ENCODE results near the gene TTPAL.

Gene TTPAL

DNA sequence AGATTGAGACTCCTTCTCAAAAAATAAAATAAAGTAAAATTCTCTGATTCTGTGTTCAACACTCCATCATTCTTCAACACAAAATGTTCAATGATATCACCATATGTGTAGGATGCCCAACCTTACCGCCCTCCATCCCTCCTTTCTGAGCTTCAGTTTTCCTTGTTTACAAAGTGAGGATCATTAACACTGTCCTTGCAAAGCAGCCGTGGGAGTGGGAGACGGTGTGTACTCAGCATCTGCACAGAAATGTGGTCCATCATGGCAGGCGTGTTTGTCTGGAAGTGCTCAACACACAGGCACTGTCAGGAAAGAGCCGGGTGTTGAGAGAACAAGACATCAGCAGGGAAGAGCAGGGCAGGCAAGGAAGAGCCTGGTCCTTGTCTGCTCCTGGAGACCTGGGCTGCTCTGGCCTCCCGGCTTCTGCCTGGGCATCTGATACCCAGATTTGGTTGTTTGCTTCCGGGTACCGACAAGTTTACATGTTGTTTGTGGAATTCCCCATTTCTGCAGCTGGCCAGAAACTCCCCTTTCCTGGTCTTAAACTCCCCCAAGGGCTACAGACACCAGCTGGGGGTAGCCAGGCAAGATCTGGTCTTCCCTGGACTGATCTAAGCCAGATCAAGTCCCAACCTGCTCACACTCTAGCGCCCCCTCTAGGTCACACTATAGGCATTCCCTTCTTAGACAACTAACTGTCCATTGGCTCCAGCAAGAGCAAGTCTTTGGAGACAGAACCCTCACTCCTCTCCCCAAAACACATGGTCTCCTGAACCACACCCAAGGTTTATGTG, 26.7 kb upstream of the TTPAL start:
- Histone ChIP-seq H3K4me3 (ENCODE audit: low read depth, low read length) (no peak overlapping the region), H3K4me1 (ENCODE audit: control insufficient read depth, insufficient read depth, low read length) (no peaks in the 10 kb centered on the region), H3K9me3 (ENCODE audit: control insufficient read depth, insufficient read depth, low read depth, low read length) (no peaks in the 10 kb centered on the region), H3K27ac (ENCODE audit: extremely low read depth, low read depth, low read length) (no peak overlapping the region), H3K36me3 (ENCODE audit: control insufficient read depth in 2 of 2, insufficient read depth in 1 of 2, low read length in 2 of 2) (no peaks in the 10 kb centered on the region)
- TF ChIP-seq, protein P1, sequence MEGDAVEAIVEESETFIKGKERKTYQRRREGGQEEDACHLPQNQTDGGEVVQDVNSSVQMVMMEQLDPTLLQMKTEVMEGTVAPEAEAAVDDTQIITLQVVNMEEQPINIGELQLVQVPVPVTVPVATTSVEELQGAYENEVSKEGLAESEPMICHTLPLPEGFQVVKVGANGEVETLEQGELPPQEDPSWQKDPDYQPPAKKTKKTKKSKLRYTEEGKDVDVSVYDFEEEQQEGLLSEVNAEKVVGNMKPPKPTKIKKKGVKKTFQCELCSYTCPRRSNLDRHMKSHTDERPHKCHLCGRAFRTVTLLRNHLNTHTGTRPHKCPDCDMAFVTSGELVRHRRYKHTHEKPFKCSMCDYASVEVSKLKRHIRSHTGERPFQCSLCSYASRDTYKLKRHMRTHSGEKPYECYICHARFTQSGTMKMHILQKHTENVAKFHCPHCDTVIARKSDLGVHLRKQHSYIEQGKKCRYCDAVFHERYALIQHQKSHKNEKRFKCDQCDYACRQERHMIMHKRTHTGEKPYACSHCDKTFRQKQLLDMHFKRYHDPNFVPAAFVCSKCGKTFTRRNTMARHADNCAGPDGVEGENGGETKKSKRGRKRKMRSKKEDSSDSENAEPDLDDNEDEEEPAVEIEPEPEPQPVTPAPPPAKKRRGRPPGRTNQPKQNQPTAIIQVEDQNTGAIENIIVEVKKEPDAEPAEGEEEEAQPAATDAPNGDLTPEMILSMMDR (tag by site-specific recombination; IDR thresholded peaks at IDR 0.05), result 0 out of 2 replicates have a peak, but pooled peaks have one; percentile 31
- TF ChIP-seq, protein P2, sequence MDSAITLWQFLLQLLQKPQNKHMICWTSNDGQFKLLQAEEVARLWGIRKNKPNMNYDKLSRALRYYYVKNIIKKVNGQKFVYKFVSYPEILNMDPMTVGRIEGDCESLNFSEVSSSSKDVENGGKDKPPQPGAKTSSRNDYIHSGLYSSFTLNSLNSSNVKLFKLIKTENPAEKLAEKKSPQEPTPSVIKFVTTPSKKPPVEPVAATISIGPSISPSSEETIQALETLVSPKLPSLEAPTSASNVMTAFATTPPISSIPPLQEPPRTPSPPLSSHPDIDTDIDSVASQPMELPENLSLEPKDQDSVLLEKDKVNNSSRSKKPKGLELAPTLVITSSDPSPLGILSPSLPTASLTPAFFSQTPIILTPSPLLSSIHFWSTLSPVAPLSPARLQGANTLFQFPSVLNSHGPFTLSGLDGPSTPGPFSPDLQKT (IDR thresholded peaks at IDR 0.05; ENCODE audit: borderline replicate concordance, low read depth, low read length), result no peak
- TF ChIP-seq EGR2 (tag by site-specific recombination; IDR thresholded peaks at IDR 0.05; ENCODE audit: low read depth) (peak; percentile 29; the same call in 1 of the 2 replicates), ZNF211 (tag by site-specific recombination; IDR thresholded peaks at IDR 0.05; ENCODE audit: low read depth) (no peak), ZFHX2 (tag by site-specific recombination; conservative IDR thresholded peaks at IDR 0.05) (0 out of 2 replicates have a peak, but pooled peaks have one; percentile 29)
- ChIA-PET CTCF (interaction anchor here (0.6 to 2.4 kb wide), 6 partner anchors 11 to 169 kb away, joined by 3 to 11 read pairs (median 4); no protein-coding TSS in a partner anchor), POLR2A (interaction anchor here (1.3 kb wide), 1 partner anchor 26 kb away, joined by 3 read pairs; the partner anchor contains the start of gene TTPAL)

DNA sequence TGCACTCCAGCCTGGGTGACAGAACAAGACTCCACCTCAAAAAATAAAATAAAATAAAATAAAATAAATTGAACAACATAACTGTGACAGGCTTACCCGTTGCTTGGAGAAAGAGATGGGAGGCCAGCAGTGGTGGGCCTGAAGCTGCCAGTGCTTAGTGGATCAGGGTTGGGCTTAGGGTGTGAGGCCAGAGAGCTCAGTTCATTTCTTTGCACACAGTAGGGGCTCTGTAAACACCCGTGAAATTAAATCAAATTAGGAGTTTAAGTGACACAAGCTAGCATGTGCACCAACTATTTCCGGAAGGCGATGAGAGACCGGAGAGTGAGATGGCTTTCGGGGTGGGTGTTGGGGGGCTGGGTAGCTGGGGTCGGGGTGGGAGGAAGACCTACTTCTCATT, 25.8 kb upstream of the TTPAL start:
- Histone ChIP-seq H3K36me3 (ENCODE audit: control insufficient read depth in 2 of 2, insufficient read depth in 1 of 2, low read length in 2 of 2) (no peaks in the 10 kb centered on the region), H3K27ac (ENCODE audit: extremely low read depth, low read depth, low read length) (no peak overlapping the region), H3K4me3 (ENCODE audit: low read depth, low read length) (no peak overlapping the region), H3K4me1 (ENCODE audit: control insufficient read depth, insufficient read depth, low read length) (no peaks in the 10 kb centered on the region), H3K9me3 (ENCODE audit: control insufficient read depth, insufficient read depth, low read depth, low read length) (no peaks in the 10 kb centered on the region)
- ChIA-PET POLR2A (interaction anchor here (1.3 kb wide), 1 partner anchor 26 kb away, joined by 3 read pairs; the partner anchor contains the start of gene TTPAL), CTCF (interaction anchor here (0.7 to 2.4 kb wide), 9 partner anchors 10 to 231 kb away, joined by 3 to 11 read pairs (median 4); no protein-coding TSS in a partner anchor)
- TF ChIP-seq ZXDB (tag by site-specific recombination; IDR thresholded peaks at IDR 0.05), result no peak
- no peak for TF ChIP-seq KLF9 (tag by site-specific recombination; IDR thresholded peaks at IDR 0.05; ENCODE audit: low read depth)
- TF ChIP-seq ZNF341 (tag by site-specific recombination; IDR thresholded peaks at IDR 0.05; ENCODE audit: low read depth), result no peak
- TF ChIP-seq RBAK (tag by site-specific recombination; IDR thresholded peaks at IDR 0.05), result no peak
- no peak for TF ChIP-seq GLI2 (tag by site-specific recombination; IDR thresholded peaks at IDR 0.05; ENCODE audit: borderline replicate concordance, low read depth)
- TF ChIP-seq, protein P3, sequence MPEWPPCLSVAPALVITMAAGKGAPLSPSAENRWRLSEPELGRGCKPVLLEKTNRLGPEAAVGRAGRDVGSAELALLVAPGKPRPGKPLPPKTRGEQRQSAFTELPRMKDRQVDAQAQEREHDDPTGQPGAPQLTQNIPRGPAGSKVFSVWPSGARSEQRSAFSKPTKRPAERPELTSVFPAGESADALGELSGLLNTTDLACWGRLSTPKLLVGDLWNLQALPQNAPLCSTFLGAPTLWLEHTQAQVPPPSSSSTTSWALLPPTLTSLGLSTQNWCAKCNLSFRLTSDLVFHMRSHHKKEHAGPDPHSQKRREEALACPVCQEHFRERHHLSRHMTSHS (tag by site-specific recombination; IDR thresholded peaks at IDR 0.05), result no peak
- TF ChIP-seq, protein P4, sequence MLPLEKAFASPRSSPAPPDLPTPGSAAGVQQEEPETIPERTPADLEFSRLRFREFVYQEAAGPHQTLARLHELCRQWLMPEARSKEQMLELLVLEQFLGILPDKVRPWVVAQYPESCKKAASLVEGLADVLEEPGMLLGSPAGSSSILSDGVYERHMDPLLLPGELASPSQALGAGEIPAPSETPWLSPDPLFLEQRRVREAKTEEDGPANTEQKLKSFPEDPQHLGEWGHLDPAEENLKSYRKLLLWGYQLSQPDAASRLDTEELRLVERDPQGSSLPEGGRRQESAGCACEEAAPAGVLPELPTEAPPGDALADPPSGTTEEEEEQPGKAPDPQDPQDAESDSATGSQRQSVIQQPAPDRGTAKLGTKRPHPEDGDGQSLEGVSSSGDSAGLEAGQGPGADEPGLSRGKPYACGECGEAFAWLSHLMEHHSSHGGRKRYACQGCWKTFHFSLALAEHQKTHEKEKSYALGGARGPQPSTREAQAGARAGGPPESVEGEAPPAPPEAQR (tag by site-specific recombination; IDR thresholded peaks at IDR 0.05), result no peak
- no peak for TF ChIP-seq ZNF2 (tag by site-specific recombination; IDR thresholded peaks at IDR 0.05)
- no peak for TF ChIP-seq ZFP69B (tag by site-specific recombination; IDR thresholded peaks at IDR 0.05)
- no peak for TF ChIP-seq OVOL3 (tag by site-specific recombination; IDR thresholded peaks at IDR 0.05)
- TF ChIP-seq, protein P5, sequence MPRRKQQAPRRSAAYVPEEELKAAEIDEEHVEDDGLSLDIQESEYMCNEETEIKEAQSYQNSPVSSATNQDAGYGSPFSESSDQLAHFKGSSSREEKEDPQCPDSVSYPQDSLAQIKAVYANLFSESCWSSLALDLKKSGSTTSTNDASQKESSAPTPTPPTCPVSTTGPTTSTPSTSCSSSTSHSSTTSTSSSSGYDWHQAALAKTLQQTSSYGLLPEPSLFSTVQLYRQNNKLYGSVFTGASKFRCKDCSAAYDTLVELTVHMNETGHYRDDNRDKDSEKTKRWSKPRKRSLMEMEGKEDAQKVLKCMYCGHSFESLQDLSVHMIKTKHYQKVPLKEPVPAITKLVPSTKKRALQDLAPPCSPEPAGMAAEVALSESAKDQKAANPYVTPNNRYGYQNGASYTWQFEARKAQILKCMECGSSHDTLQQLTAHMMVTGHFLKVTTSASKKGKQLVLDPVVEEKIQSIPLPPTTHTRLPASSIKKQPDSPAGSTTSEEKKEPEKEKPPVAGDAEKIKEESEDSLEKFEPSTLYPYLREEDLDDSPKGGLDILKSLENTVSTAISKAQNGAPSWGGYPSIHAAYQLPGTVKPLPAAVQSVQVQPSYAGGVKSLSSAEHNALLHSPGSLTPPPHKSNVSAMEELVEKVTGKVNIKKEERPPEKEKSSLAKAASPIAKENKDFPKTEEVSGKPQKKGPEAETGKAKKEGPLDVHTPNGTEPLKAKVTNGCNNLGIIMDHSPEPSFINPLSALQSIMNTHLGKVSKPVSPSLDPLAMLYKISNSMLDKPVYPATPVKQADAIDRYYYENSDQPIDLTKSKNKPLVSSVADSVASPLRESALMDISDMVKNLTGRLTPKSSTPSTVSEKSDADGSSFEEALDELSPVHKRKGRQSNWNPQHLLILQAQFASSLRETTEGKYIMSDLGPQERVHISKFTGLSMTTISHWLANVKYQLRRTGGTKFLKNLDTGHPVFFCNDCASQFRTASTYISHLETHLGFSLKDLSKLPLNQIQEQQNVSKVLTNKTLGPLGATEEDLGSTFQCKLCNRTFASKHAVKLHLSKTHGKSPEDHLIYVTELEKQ (tag by site-specific recombination; IDR thresholded peaks at IDR 0.05; ENCODE audit: borderline replicate concordance), result no peak
- TF ChIP-seq ZNF76 (tag by site-specific recombination; IDR thresholded peaks at IDR 0.05; ENCODE audit: borderline replicate concordance, low read depth), result no peak
- no peak for TF ChIP-seq ZNF138 (tag by site-specific recombination; IDR thresholded peaks at IDR 0.05; ENCODE audit: borderline replicate concordance)
- no peak for TF ChIP-seq ZNF274 (IDR thresholded peaks at IDR 0.05; ENCODE audit: low read length)
- no peak for TF ChIP-seq ZNF274 (tag by site-specific recombination; IDR thresholded peaks at IDR 0.05; ENCODE audit: borderline replicate concordance)
- TF ChIP-seq, protein P6, sequence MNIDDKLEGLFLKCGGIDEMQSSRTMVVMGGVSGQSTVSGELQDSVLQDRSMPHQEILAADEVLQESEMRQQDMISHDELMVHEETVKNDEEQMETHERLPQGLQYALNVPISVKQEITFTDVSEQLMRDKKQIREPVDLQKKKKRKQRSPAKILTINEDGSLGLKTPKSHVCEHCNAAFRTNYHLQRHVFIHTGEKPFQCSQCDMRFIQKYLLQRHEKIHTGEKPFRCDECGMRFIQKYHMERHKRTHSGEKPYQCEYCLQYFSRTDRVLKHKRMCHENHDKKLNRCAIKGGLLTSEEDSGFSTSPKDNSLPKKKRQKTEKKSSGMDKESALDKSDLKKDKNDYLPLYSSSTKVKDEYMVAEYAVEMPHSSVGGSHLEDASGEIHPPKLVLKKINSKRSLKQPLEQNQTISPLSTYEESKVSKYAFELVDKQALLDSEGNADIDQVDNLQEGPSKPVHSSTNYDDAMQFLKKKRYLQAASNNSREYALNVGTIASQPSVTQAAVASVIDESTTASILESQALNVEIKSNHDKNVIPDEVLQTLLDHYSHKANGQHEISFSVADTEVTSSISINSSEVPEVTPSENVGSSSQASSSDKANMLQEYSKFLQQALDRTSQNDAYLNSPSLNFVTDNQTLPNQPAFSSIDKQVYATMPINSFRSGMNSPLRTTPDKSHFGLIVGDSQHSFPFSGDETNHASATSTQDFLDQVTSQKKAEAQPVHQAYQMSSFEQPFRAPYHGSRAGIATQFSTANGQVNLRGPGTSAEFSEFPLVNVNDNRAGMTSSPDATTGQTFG (tag by site-specific recombination; IDR thresholded peaks at IDR 0.05; ENCODE audit: borderline replicate concordance), result no peak
